Measurements from ENCODE around the gene IKZF1. TPM values are rescaled to one million over a fixed set of nuclear protein-coding genes. Genes with fewer than 3 reads are reported as not detected.
A peak's percentile ranks its signal among the peaks of the same experiment; 100 is the strongest.

IKZF1 gene
- polyA plus RNA-seq, 4 donors, result 1.8 to 5.9 (median 3.3) TPM

GRCh38 chr7:50399206-50399605, 94.7 kb downstream of the IKZF1 start:
- 79 to 91% (median 81%) methylated on average over 1 of the region's 1 CpG for WGBS, 3 donors
- no peak for DNase-seq

GRCh38 chr7:50399635-50400034, 95.1 kb downstream of the IKZF1 start:
- H3K27me3 ChIP-seq (ENCODE audit: control insufficient read depth in 3 of 3, insufficient read depth in 3 of 3, low read length in 3 of 3), result peaks cover 0 to 45% (median 0%) of the 10 kb centered on the region in 3 donors
- DNase-seq, result no peak
- FAIRE-seq, result no peak

More at GRCh38 chr7:50399206-50399605, 94.7 kb downstream of the IKZF1 start:
- H3K4me3 ChIP-seq (ENCODE audit: low read depth in 1 of 3, low read length in 3 of 3), result no peak overlapping the region
- H3K9me3 ChIP-seq (ENCODE audit: control insufficient read depth in 2 of 2, insufficient read depth in 1 of 2, low read depth in 1 of 2, low read length in 1 of 2), result no peaks in the 10 kb centered on the region
- H3K27ac ChIP-seq (ENCODE audit: low read depth in 1 of 3, low read length in 2 of 3), result no peak overlapping the region
- peak; percentile 85 for FAIRE-seq
- H3K27me3 ChIP-seq (ENCODE audit: control insufficient read depth in 3 of 3, insufficient read depth in 3 of 3, low read length in 3 of 3), result peaks cover 0 to 47% (median 0%) of the 10 kb centered on the region in 3 donors
- no peaks in the 10 kb centered on the region for H3K4me1 ChIP-seq (ENCODE audit: control insufficient read depth in 3 of 3, insufficient read depth in 2 of 3, low read depth in 1 of 3, low read length in 2 of 3)
- no peaks in the 10 kb centered on the region for H3K36me3 ChIP-seq (ENCODE audit: control insufficient read depth in 3 of 3, insufficient read depth in 2 of 3, low read depth in 1 of 3, low read length in 3 of 3)

GRCh38 chr7:50400114-50400513, 95.6 kb downstream of the IKZF1 start:
- 41 to 48% (median 45%) methylated on average over 41 of the region's 41 CpGs for WGBS, 3 donors
- no peaks in the 10 kb centered on the region for H3K4me1 ChIP-seq (ENCODE audit: control insufficient read depth in 3 of 3, insufficient read depth in 2 of 3, low read depth in 1 of 3, low read length in 2 of 3)
- FAIRE-seq (no peak), DNase-seq (peak in 1 of 2 donors; percentile 10)
- no peak overlapping the region for H3K4me3 ChIP-seq (ENCODE audit: low read depth in 1 of 3, low read length in 3 of 3)
- H3K27me3 ChIP-seq (ENCODE audit: control insufficient read depth in 3 of 3, insufficient read depth in 3 of 3, low read length in 3 of 3), result peaks cover 0 to 45% (median 0%) of the 10 kb centered on the region in 3 donors
- no peaks in the 10 kb centered on the region for H3K36me3 ChIP-seq (ENCODE audit: control insufficient read depth in 3 of 3, insufficient read depth in 2 of 3, low read depth in 1 of 3, low read length in 3 of 3)
- no peak overlapping the region for H3K27ac ChIP-seq (ENCODE audit: low read depth in 1 of 3, low read length in 2 of 3)
- H3K9me3 ChIP-seq (ENCODE audit: control insufficient read depth in 2 of 2, insufficient read depth in 1 of 2, low read depth in 1 of 2, low read length in 1 of 2), result no peaks in the 10 kb centered on the region

More at GRCh38 chr7:50399635-50400034, 95.1 kb downstream of the IKZF1 start:
- WGBS, 3 donors, result 49 to 71% (median 66%) methylated on average over 21 of the region's 21 CpGs
- Histone ChIP-seq H3K4me1 (ENCODE audit: control insufficient read depth in 3 of 3, insufficient read depth in 2 of 3, low read depth in 1 of 3, low read length in 2 of 3) (no peaks in the 10 kb centered on the region), H3K9me3 (ENCODE audit: control insufficient read depth in 2 of 2, insufficient read depth in 1 of 2, low read depth in 1 of 2, low read length in 1 of 2) (no peaks in the 10 kb centered on the region), H3K36me3 (ENCODE audit: control insufficient read depth in 3 of 3, insufficient read depth in 2 of 3, low read depth in 1 of 3, low read length in 3 of 3) (no peaks in the 10 kb centered on the region), H3K27ac (ENCODE audit: low read depth in 1 of 3, low read length in 2 of 3) (no peak overlapping the region), H3K4me3 (ENCODE audit: low read depth in 1 of 3, low read length in 3 of 3) (no peak overlapping the region)

GRCh38 chr7:50404392-50404791, 99.9 kb downstream of the IKZF1 start:
- no peaks in the 10 kb centered on the region for H3K9me3 ChIP-seq (ENCODE audit: control insufficient read depth in 2 of 2, insufficient read depth in 1 of 2, low read depth in 1 of 2, low read length in 1 of 2)
- no peak for DNase-seq
- no peaks in the 10 kb centered on the region for H3K36me3 ChIP-seq (ENCODE audit: control insufficient read depth in 3 of 3, insufficient read depth in 2 of 3, low read depth in 1 of 3, low read length in 3 of 3)
- no peaks in the 10 kb centered on the region for H3K4me1 ChIP-seq (ENCODE audit: control insufficient read depth in 3 of 3, insufficient read depth in 2 of 3, low read depth in 1 of 3, low read length in 2 of 3)
- H3K4me3 ChIP-seq (ENCODE audit: low read depth in 1 of 3, low read length in 3 of 3), result no peak overlapping the region
- 81 to 86% (median 82%) methylated on average over 7 of the region's 7 CpGs for WGBS, 3 donors
- no peak overlapping the region for H3K27ac ChIP-seq (ENCODE audit: low read depth in 1 of 3, low read length in 2 of 3)
- H3K27me3 ChIP-seq (ENCODE audit: control insufficient read depth in 3 of 3, insufficient read depth in 3 of 3, low read length in 3 of 3), result peaks cover 0 to 41% (median 0%) of the 10 kb centered on the region in 3 donors
- FAIRE-seq, result no peak

GRCh38 chr7:50405221-50405620, 100.7 kb downstream of the IKZF1 start:
- no peak overlapping the region for H3K27ac ChIP-seq (ENCODE audit: low read depth in 1 of 3, low read length in 2 of 3)
- 79 to 91% (median 86%) methylated on average over 7 of the region's 7 CpGs for WGBS, 3 donors
- H3K36me3 ChIP-seq (ENCODE audit: control insufficient read depth in 3 of 3, insufficient read depth in 2 of 3, low read depth in 1 of 3, low read length in 3 of 3), result no peaks in the 10 kb centered on the region
- H3K4me3 ChIP-seq (ENCODE audit: low read depth in 1 of 3, low read length in 3 of 3), result no peak overlapping the region
- H3K9me3 ChIP-seq (ENCODE audit: control insufficient read depth in 2 of 2, insufficient read depth in 1 of 2, low read depth in 1 of 2, low read length in 1 of 2), result no peaks in the 10 kb centered on the region
- FAIRE-seq, result no peak
- H3K27me3 ChIP-seq (ENCODE audit: control insufficient read depth in 3 of 3, insufficient read depth in 3 of 3, low read length in 3 of 3), result peaks cover 0 to 33% (median 0%) of the 10 kb centered on the region in 3 donors
- H3K4me1 ChIP-seq (ENCODE audit: control insufficient read depth in 3 of 3, insufficient read depth in 2 of 3, low read depth in 1 of 3, low read length in 2 of 3), result no peaks in the 10 kb centered on the region
- DNase-seq, result no peak

GRCh38 chr7:50406935-50407334, 102.4 kb downstream of the IKZF1 start:
- FAIRE-seq, result no peak

GRCh38 chr7:50409856-50410745, 105.6 kb downstream of the IKZF1 start:
- DNase-seq, result no peak
- 66 to 91% (median 77%) methylated on average over 17 of the region's 17 CpGs for WGBS, 3 donors
- no peaks in the 10 kb centered on the region for H3K36me3 ChIP-seq (ENCODE audit: control insufficient read depth in 3 of 3, insufficient read depth in 2 of 3, low read depth in 1 of 3, low read length in 3 of 3)
- no peak overlapping the region for H3K4me3 ChIP-seq (ENCODE audit: low read depth in 1 of 3, low read length in 3 of 3)
- no peaks in the 10 kb centered on the region for H3K4me1 ChIP-seq (ENCODE audit: control insufficient read depth in 3 of 3, insufficient read depth in 2 of 3, low read depth in 1 of 3, low read length in 2 of 3)
- no peaks in the 10 kb centered on the region for H3K9me3 ChIP-seq (ENCODE audit: control insufficient read depth in 2 of 2, insufficient read depth in 1 of 2, low read depth in 1 of 2, low read length in 1 of 2)
- FAIRE-seq, result no peak
- H3K27ac ChIP-seq (ENCODE audit: low read depth in 1 of 3, low read length in 2 of 3), result peak overlapping the region in 1 of 3 donors; percentile 53
- peaks cover 0 to 8% (median 0%) of the 10 kb centered on the region in 3 donors for H3K27me3 ChIP-seq (ENCODE audit: control insufficient read depth in 3 of 3, insufficient read depth in 3 of 3, low read length in 3 of 3)

More at GRCh38 chr7:50406935-50407334, 102.4 kb downstream of the IKZF1 start:
- no peak overlapping the region for H3K4me3 ChIP-seq (ENCODE audit: low read depth in 1 of 3, low read length in 3 of 3)
- no peaks in the 10 kb centered on the region for H3K9me3 ChIP-seq (ENCODE audit: control insufficient read depth in 2 of 2, insufficient read depth in 1 of 2, low read depth in 1 of 2, low read length in 1 of 2)
- H3K27me3 ChIP-seq (ENCODE audit: control insufficient read depth in 3 of 3, insufficient read depth in 3 of 3, low read length in 3 of 3), result peaks cover 0 to 16% (median 0%) of the 10 kb centered on the region in 3 donors
- H3K36me3 ChIP-seq (ENCODE audit: control insufficient read depth in 3 of 3, insufficient read depth in 2 of 3, low read depth in 1 of 3, low read length in 3 of 3), result no peaks in the 10 kb centered on the region
- no peak overlapping the region for H3K27ac ChIP-seq (ENCODE audit: low read depth in 1 of 3, low read length in 2 of 3)
- DNase-seq, result no peak
- 68 to 73% (median 70%) methylated on average over 5 of the region's 5 CpGs for WGBS, 3 donors
- H3K4me1 ChIP-seq (ENCODE audit: control insufficient read depth in 3 of 3, insufficient read depth in 2 of 3, low read depth in 1 of 3, low read length in 2 of 3), result no peaks in the 10 kb centered on the region

GRCh38 chr7:50411332-50411731, 106.8 kb downstream of the IKZF1 start:
- H3K27ac ChIP-seq (ENCODE audit: low read depth in 1 of 3, low read length in 2 of 3), result peak overlapping the region in 1 of 3 donors; percentile 5
- no peak for FAIRE-seq

More at GRCh38 chr7:50411332-50411731, 106.8 kb downstream of the IKZF1 start:
- Histone ChIP-seq H3K4me1 (ENCODE audit: control insufficient read depth in 3 of 3, insufficient read depth in 2 of 3, low read depth in 1 of 3, low read length in 2 of 3) (no peaks in the 10 kb centered on the region), H3K27me3 (ENCODE audit: control insufficient read depth in 3 of 3, insufficient read depth in 3 of 3, low read length in 3 of 3) (peaks cover 0 to 5% (median 0%) of the 10 kb centered on the region in 3 donors), H3K4me3 (ENCODE audit: low read depth in 1 of 3, low read length in 3 of 3) (no peak overlapping the region), H3K9me3 (ENCODE audit: control insufficient read depth in 2 of 2, insufficient read depth in 1 of 2, low read depth in 1 of 2, low read length in 1 of 2) (no peaks in the 10 kb centered on the region), H3K36me3 (ENCODE audit: control insufficient read depth in 3 of 3, insufficient read depth in 2 of 3, low read depth in 1 of 3, low read length in 3 of 3) (no peaks in the 10 kb centered on the region)
- DNase-seq, result no peak
- WGBS, 3 donors, result 72 to 91% (median 85%) methylated on average over 6 of the region's 6 CpGs
